ENCODE measurements around the gene SEL1L3. TPM values are rescaled to one million over a fixed set of nuclear protein-coding genes. Genes with fewer than 3 reads are reported as not detected.

The SEL1L3 gene
- total and polyA plus RNA-seq, 2 of the 13 experiments (the other 11 are each of a cell fraction or from before 2014, with no cell fraction given) = 0.28 to 1.1 TPM

DNA sequence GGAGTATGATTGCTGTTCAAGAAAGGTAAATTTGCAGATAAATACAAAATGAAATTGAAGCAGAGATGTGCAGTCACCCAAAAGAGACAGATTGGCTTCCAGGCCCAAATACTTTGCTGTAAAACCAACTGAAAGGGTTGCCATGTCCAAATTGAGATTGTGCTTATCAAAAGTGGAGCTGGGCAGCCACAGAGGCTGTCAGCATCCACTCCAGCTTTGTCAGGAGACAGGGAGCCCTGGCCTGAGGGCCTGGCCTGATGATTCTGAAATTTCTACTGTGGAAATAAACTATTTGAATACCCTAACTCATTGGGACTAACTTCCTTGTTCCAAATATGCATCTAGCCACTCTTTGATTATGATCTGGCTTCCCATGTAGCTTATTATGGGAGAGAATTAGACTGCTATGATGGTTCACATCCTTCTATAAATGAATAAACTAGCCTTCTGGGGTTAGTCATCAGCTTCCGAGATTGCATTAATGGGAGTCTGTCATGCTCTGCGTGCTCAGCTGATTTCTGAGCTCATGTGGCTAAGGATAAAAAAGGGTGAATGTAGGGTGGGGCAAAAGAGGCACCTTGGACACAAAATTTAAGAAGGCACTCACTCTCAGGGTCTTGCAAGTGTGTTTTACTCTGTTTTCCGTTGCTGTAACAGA is 158.9 kb downstream of the SEL1L3 start:
- Histone ChIP-seq H3K9me3 (ENCODE audit: low read length) (no peaks in the 10 kb centered on the region), H3K4me1 (ENCODE audit: insufficient read depth, low read length) (no peaks in the 10 kb centered on the region), H3K27ac (ENCODE audit: extremely low read length, insufficient read depth, low read length) (no peak overlapping the region), H3K4me3 (replicated peaks in 1 of 3; ENCODE audit: insufficient read depth in 1 of 3, low read depth in 2 of 3, low read length in 3 of 3) (no peak overlapping the region), H3K9ac (ENCODE audit: insufficient read depth, low read depth, low read length) (no peak overlapping the region), H3K36me3 (replicated peaks in 1 of 2; ENCODE audit: control insufficient read depth in 1 of 2, insufficient read depth in 2 of 2, low read length in 2 of 2) (no peaks in the 10 kb centered on the region), H3K79me2 (ENCODE audit: insufficient read depth, low read length) (no peaks in the 10 kb centered on the region), H4K20me1 (ENCODE audit: insufficient read depth, low read length) (no peaks in the 10 kb centered on the region), H3K4me2 (ENCODE audit: low read depth, low read length) (no peak overlapping the region), H2AFZ (ENCODE audit: low read length) (no peak overlapping the region), H3K27me3 (ENCODE audit: control insufficient read depth in 1 of 2, insufficient read depth in 2 of 2, low read length in 2 of 2) (peaks cover 0 to 2% of the 10 kb centered on the region in 2 experiments; a peak in 1 of 5 replicates)
- DNase-seq (ENCODE audit: low spot score) = no peak
- intact Hi-C loops (cut with micrococcal nuclease; ENCODE audit: unreplicated experiment) = no loop called here
- FAIRE-seq = no peak
- 0% methylated on average over 3 of the region's 3 CpGs for WGBS (ENCODE audit: low lambda C conversion rate)
- TF ChIP-seq CHD2 (IDR thresholded peaks at IDR 0.05; ENCODE audit: low read depth, low read length) (no peak), HNF4G (IDR thresholded peaks at IDR 0.05; ENCODE audit: borderline replicate concordance, low read depth, low read length) (no peak), HNF4G (CRISPR knock-in tag; IDR thresholded peaks at IDR 0.05; ENCODE audit: borderline replicate concordance, low read depth) (no peak), ZNF850 (CRISPR knock-in tag; conservative IDR thresholded peaks at IDR 0.05) (no peak), ZNF605 (CRISPR knock-in tag; IDR thresholded peaks at IDR 0.05) (no peak), RARG (CRISPR knock-in tag; IDR thresholded peaks at IDR 0.05; ENCODE audit: low read depth) (no peak), NR1H2 (CRISPR knock-in tag; IDR thresholded peaks at IDR 0.05; ENCODE audit: borderline replicate concordance, low read depth) (no peak), IKZF1 (IDR thresholded peaks at IDR 0.05) (no peak), ONECUT2 (CRISPR knock-in tag; IDR thresholded peaks at IDR 0.05) (no peak), SRSF4 (IDR thresholded peaks at IDR 0.05; ENCODE audit: low read depth, low read length, poor library complexity, severe bottlenecking) (no peak), ZNF749 (CRISPR knock-in tag; IDR thresholded peaks at IDR 0.05; ENCODE audit: borderline replicate concordance) (no peak)
- TF ChIP-seq, protein P1, sequence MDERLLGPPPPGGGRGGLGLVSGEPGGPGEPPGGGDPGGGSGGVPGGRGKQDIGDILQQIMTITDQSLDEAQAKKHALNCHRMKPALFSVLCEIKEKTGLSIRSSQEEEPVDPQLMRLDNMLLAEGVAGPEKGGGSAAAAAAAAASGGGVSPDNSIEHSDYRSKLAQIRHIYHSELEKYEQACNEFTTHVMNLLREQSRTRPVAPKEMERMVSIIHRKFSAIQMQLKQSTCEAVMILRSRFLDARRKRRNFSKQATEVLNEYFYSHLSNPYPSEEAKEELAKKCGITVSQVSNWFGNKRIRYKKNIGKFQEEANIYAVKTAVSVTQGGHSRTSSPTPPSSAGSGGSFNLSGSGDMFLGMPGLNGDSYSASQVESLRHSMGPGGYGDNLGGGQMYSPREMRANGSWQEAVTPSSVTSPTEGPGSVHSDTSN (CRISPR knock-in tag; IDR thresholded peaks at IDR 0.05) = no peak
- TF ChIP-seq, protein P2, sequence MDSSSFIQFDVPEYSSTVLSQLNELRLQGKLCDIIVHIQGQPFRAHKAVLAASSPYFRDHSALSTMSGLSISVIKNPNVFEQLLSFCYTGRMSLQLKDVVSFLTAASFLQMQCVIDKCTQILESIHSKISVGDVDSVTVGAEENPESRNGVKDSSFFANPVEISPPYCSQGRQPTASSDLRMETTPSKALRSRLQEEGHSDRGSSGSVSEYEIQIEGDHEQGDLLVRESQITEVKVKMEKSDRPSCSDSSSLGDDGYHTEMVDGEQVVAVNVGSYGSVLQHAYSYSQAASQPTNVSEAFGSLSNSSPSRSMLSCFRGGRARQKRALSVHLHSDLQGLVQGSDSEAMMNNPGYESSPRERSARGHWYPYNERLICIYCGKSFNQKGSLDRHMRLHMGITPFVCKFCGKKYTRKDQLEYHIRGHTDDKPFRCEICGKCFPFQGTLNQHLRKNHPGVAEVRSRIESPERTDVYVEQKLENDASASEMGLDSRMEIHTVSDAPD (CRISPR knock-in tag; IDR thresholded peaks at IDR 0.05) = no peak
- TF ChIP-seq, protein P3, sequence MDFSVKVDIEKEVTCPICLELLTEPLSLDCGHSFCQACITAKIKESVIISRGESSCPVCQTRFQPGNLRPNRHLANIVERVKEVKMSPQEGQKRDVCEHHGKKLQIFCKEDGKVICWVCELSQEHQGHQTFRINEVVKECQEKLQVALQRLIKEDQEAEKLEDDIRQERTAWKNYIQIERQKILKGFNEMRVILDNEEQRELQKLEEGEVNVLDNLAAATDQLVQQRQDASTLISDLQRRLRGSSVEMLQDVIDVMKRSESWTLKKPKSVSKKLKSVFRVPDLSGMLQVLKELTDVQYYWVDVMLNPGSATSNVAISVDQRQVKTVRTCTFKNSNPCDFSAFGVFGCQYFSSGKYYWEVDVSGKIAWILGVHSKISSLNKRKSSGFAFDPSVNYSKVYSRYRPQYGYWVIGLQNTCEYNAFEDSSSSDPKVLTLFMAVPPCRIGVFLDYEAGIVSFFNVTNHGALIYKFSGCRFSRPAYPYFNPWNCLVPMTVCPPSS (IDR thresholded peaks at IDR 0.05) = no peak
- TF ChIP-seq, protein P4, sequence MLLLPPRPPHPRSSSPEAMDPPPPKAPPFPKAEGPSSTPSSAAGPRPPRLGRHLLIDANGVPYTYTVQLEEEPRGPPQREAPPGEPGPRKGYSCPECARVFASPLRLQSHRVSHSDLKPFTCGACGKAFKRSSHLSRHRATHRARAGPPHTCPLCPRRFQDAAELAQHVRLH (CRISPR knock-in tag; IDR thresholded peaks at IDR 0.05; ENCODE audit: borderline replicate concordance, low read depth) = no peak
- ChIA-PET POLR2A (no interaction called here), CTCF (ENCODE audit: low intra/inter-chr PET ratio, low total read pairs) (no interaction called here)
- no TSS peak for BruUV-seq (replicated peaks)
- in situ Hi-C loops (cut with HindIII; ENCODE audit: extremely low pct_ligation_motif_present, low pct_unique_long_range_greater_than_20kb) = no loop called here
- no peak for ATAC-seq

All from HepG2 (cell line).